Sigmoid colon (tissue), 4 donors: ENCODE measurements around the gene TRPM3.

Experiments used
- POLR2A ChIP-seq, 2 donors: fragments of 450-650 bp; IDR thresholded peaks; one replicate each; pipeline ENCODE4 v1.6.1; 2016; ENCODE audit warnings: antibody characterized with exemption in 2 of 2, mild to moderate bottlenecking in 2 of 2, moderate library complexity in 2 of 2
- POLR2AphosphoS5 ChIP-seq, 4 donors: sonication (generic); formaldehyde crosslinking; IDR thresholded peaks; one replicate each; pipeline ENCODE4 v1.6.1; 2017; ENCODE audit warnings: antibody characterized with exemption in 4 of 4
- TF ChIP-seq, protein P1 (sequence below), 4 experiments: fragments of 450-650 bp in 3 of 4; fragments of 200-600 bp in 1 of 4; IDR thresholded peaks; one replicate each; pipeline ENCODE4 v1.5.1; 2016 to 2019; ENCODE audit warnings: antibody characterized with exemption in 4 of 4, mild to moderate bottlenecking in 3 of 4, moderate library complexity in 2 of 4

DNA sequence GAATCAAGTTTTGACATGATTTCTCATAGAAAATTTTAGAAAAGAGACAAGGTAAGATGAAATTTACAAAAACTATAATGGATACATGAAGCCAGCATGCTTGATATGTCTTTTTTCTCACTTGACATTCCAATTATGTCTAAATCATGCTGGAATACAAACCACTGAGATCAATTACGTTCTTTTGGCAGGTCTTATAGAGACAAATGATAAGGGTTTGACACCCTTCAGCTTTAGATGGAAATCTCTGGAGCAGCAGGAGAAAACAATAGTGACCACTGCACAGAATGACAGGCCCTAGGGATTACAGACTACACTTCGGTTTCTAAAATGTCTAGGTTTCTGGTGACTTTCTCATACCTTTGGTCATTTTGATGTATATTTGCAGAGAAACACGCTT, 342.9 kb downstream of the TRPM3 start:
- TF ChIP-seq, protein P1, sequence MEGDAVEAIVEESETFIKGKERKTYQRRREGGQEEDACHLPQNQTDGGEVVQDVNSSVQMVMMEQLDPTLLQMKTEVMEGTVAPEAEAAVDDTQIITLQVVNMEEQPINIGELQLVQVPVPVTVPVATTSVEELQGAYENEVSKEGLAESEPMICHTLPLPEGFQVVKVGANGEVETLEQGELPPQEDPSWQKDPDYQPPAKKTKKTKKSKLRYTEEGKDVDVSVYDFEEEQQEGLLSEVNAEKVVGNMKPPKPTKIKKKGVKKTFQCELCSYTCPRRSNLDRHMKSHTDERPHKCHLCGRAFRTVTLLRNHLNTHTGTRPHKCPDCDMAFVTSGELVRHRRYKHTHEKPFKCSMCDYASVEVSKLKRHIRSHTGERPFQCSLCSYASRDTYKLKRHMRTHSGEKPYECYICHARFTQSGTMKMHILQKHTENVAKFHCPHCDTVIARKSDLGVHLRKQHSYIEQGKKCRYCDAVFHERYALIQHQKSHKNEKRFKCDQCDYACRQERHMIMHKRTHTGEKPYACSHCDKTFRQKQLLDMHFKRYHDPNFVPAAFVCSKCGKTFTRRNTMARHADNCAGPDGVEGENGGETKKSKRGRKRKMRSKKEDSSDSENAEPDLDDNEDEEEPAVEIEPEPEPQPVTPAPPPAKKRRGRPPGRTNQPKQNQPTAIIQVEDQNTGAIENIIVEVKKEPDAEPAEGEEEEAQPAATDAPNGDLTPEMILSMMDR (IDR thresholded peaks at IDR 0.05) = no peak
- no peak for TF ChIP-seq POLR2A (IDR thresholded peaks at IDR 0.05)
- no peak for TF ChIP-seq POLR2AphosphoS5 (IDR thresholded peaks at IDR 0.05)
